K562 (cell line): Measurements from ENCODE around the gene C1orf116. TPM values are rescaled to one million over a fixed set of nuclear protein-coding genes. Genes with fewer than 3 reads are reported as not detected.
A peak's percentile ranks its signal among the peaks of the same experiment; 100 is the strongest.

Experiments
- ATAC-seq: fragments of 200-7000 bp; cut with Tn5 transposase; 3 replicates; pipeline ENCODE4 v1.9.1; 2020; ENCODE audit warnings: moderate library complexity
- BruUV-seq: library from RNA; stranded (reverse); fragments of 400-500 nt; replicated peaks from 2 replicates; lab custom pipeline; 2021; lab: Mats Ljungman, UMichigan
- CTCF ChIA-PET: fragments of 300-600 bp; formaldehyde crosslinking; extraction: SDS; loops from one replicate; lab custom pipeline; 2021; ENCODE audit warnings: low intra/inter-chr PET ratio; lab: Yijun Ruan, JAX
- POLR2A ChIA-PET: fragments of 300-600, 350-650 bp; sonication (Branson Sonifier 250); formaldehyde crosslinking; extraction: SDS; loops from one replicate; lab custom pipeline; 2021; ENCODE audit warnings: antibody characterized with exemption, inconsistent platforms; lab: Yijun Ruan, JAX
- DNase-seq, 4 experiments: peaks; one replicate each; pipeline versions ENCODE4 v3.0.0 to v3.0.0-alpha.2; 2011 to 2018; ENCODE audit warnings: low spot score in 3 of 4, mixed read lengths in 3 of 4; ENCODE audit errors: extremely low read depth in 1 of 4
- FAIRE-seq: peaks from 2 replicates; lab custom pipeline; 2011; peaks lifted over from hg19 to GRCh38; lab: Jason Lieb, UNC
- H2AFZ ChIP-seq: 2 replicates; pipeline ENCODE4 v1.6.0; 2011; ENCODE audit warnings: low read depth, low read length, control low read depth, inconsistent platforms
- H3K27ac ChIP-seq: fragments of 200-600 bp; 3 replicates; pipeline ENCODE4 v1.8.0; 2011; ENCODE audit warnings: low read depth, mild to moderate bottlenecking, control low read depth, inconsistent platforms, low read length, moderate library complexity, mixed read lengths; ENCODE audit errors: extremely low read depth
- H3K27me3 ChIP-seq, 2 experiments: fragments of 300-600 bp in 1 of 2; 2 replicates in 1 of 2; 3 replicates in 1 of 2; pipeline versions ENCODE4 v1.6.0 to v1.8.0; 2011; ENCODE audit warnings: inconsistent platforms in 2 of 2, low read length in 2 of 2, mild to moderate bottlenecking in 1 of 2, mixed read lengths in 1 of 2, moderate library complexity in 1 of 2; ENCODE audit not compliant: control insufficient read depth in 2 of 2, insufficient read depth in 2 of 2
- H3K36me3 ChIP-seq: fragments of 300-600 bp; 3 replicates; pipeline ENCODE4 v1.8.0; 2011; ENCODE audit warnings: mild to moderate bottlenecking, low read length, inconsistent platforms; ENCODE audit not compliant: control insufficient read depth, insufficient read depth
- H3K4me1 ChIP-seq, 2 experiments: fragments of 200-600 bp in 1 of 2; replicated peaks in 1 of 2; 2 replicates in 1 of 2; 3 replicates in 1 of 2; pipeline versions ENCODE4 v1.5.1 to v1.8.0; 2011; ENCODE audit warnings: inconsistent platforms in 2 of 2, low read length in 2 of 2, mild to moderate bottlenecking in 1 of 2, mixed read lengths in 1 of 2, moderate library complexity in 1 of 2; ENCODE audit not compliant: control insufficient read depth in 2 of 2, insufficient read depth in 2 of 2
- H3K4me2 ChIP-seq: 2 replicates; pipeline ENCODE4 v1.6.1; 2011; ENCODE audit warnings: low read length, control low read depth, inconsistent platforms, mixed read lengths; ENCODE audit not compliant: insufficient read depth
- H3K4me3 ChIP-seq: fragments of 200-600 bp; sonication (generic), shearing (Covaris generic); 2 replicates; pipeline ENCODE4 v1.5.1; 2016; ENCODE audit warnings: control low read depth, inconsistent platforms
- H3K79me2 ChIP-seq: fragments of 200-600 bp; 3 replicates; pipeline ENCODE4 v1.8.0; 2011; ENCODE audit warnings: low read length, inconsistent platforms; ENCODE audit not compliant: control insufficient read depth, insufficient read depth
- H3K9ac ChIP-seq, 2 experiments: 2 replicates each; pipeline versions ENCODE4 v1.6.0 to v1.6.1; 2011; ENCODE audit warnings: low read depth in 2 of 2, low read length in 2 of 2, control low read depth in 1 of 2, inconsistent platforms in 1 of 2, mild to moderate bottlenecking in 1 of 2, mixed read lengths in 1 of 2; ENCODE audit not compliant: insufficient read depth in 1 of 2
- H3K9me1 ChIP-seq: one replicate; pipeline ENCODE4 v1.6.0; 2011; ENCODE audit warnings: inconsistent platforms, mild to moderate bottlenecking, low read length, moderate library complexity; ENCODE audit not compliant: control insufficient read depth, insufficient read depth
- H3K9me3 ChIP-seq: replicated peaks from 2 replicates; pipeline ENCODE4 v1.5.1; 2011; ENCODE audit warnings: low read depth, low read length, inconsistent platforms; ENCODE audit not compliant: control insufficient read depth, insufficient read depth
- H4K20me1 ChIP-seq: replicated peaks from 2 replicates; pipeline ENCODE4 v1.6.1; 2011; ENCODE audit warnings: low read length, inconsistent platforms, mixed read lengths; ENCODE audit not compliant: control insufficient read depth, insufficient read depth
- CCAR2 ChIP-seq: fragments of 200-400 bp; formaldehyde crosslinking; IDR thresholded peaks from 2 replicates; pipeline ENCODE4 v1.6.1; 2017; ENCODE audit warnings: mild to moderate bottlenecking, low read depth, low read length
- IRF2 ChIP-seq: sonication (generic); formaldehyde crosslinking; IDR thresholded peaks from 2 replicates; pipeline ENCODE4 v1.8.1; 2022; ENCODE audit warnings: mild to moderate bottlenecking, missing genetic modification reagents
- MAX ChIP-seq: sonication (generic); formaldehyde crosslinking; IDR thresholded peaks from 2 replicates; pipeline ENCODE4 v1.9.0; 2022; ENCODE audit warnings: mild to moderate bottlenecking, missing genetic modification reagents
- USF1 ChIP-seq: sonication (generic); formaldehyde crosslinking; IDR thresholded peaks from 2 replicates; pipeline ENCODE4 v1.9.0; 2022; ENCODE audit warnings: mild to moderate bottlenecking, missing genetic modification reagents
- VEZF1 ChIP-seq: fragments of 200-800 bp; sonication (Bioruptor generic); IDR thresholded peaks from 2 replicates; pipeline ENCODE4 v1.6.1; 2017; ENCODE audit warnings: missing genetic modification characterization, missing compliant biosample characterization
- ZNF124 ChIP-seq: sonication (generic); formaldehyde crosslinking; IDR thresholded peaks from 2 replicates; pipeline ENCODE4 v1.8.1; 2022; ENCODE audit warnings: missing genetic modification reagents
- ZNF282 ChIP-seq: sonication (generic); formaldehyde crosslinking; IDR thresholded peaks from 2 replicates; pipeline ENCODE4 v1.8.1; 2023; ENCODE audit warnings: missing genetic modification reagents
- ZNF511 ChIP-seq: sonication (generic); formaldehyde crosslinking; IDR thresholded peaks from 2 replicates; pipeline ENCODE4 v1.8.0; 2022; ENCODE audit warnings: mild to moderate bottlenecking, missing genetic modification reagents
- WGBS: fragments of 100-300 bp; shearing (Covaris generic); methylation state at CpG from one replicate; pipeline ENCODE4 v1.1.6; 2016; ENCODE audit warnings: low coverage, mixed read lengths; ENCODE audit not compliant: insufficient coverage; ENCODE audit errors: missing lambda C conversion rate; 5-methylcytosine and 5-hydroxymethylcytosine counted together
- in situ Hi-C: fragments of 300-500 bp; cut with MboI; formaldehyde crosslinking; loops from 4 replicates; pipeline ENCODE4 v1.15.0; 2018; ENCODE audit warnings: inconsistent platforms, mixed read lengths
- intact Hi-C: fragments of 100-400 bp; cut with micrococcal nuclease; formaldehyde crosslinking; loops from 2 replicates; pipeline ENCODE4 v1.14.2; 2022
- polyA plus RNA-seq, 8 experiments: library from polyadenylated mRNA; depleted of rRNA in 4 of 8; stranded (reverse) in 5 of 8; unstranded in 3 of 8; fragments of >200 nt; fragmentation: Nextera tagmentation in 2 of 8; fragmentation: Illumina TruSeq in 1 of 8; extraction: Ambion mirVana in 2 of 8; extraction: Trizol in 1 of 8; gene quantifications; 2 replicates each; pipeline versions ENCODE4 v1.2.1 to v1.2.3, GENCODE V29; 2011 to 2014; ENCODE audit warnings: inconsistent platforms in 1 of 8, missing spikeins in 1 of 8
- total RNA-seq, 7 experiments: library from RNA; depleted of rRNA in 6 of 7; stranded (reverse); fragments of >200 nt in 6 of 7; fragmentation: Illumina TruSeq in 2 of 7; extraction: Trizol in 2 of 7; gene quantifications; 2 replicates each; pipeline versions ENCODE4 v1.2.1 to v1.2.3, GENCODE V29; 2011 to 2021; ENCODE audit warnings: low replicate concordance in 1 of 7

Gene C1orf116
- total and polyA plus RNA-seq, 9 of the 15 experiments (the other 6 are each of a cell fraction or from before 2014, with no cell fraction given): 0.62 to 3.0 (median 0.95) TPM

- no peaks in the 10 kb centered on the region for H3K27me3 ChIP-seq
- H2AFZ ChIP-seq: no peak overlapping the region
- no peak overlapping the region for H3K27ac ChIP-seq
- FAIRE-seq (no peak), ATAC-seq (no peak)
- TF ChIP-seq ZNF124 (CRISPR knock-in tag) (peak; percentile 69; the same call in 1 of the 2 replicates), MAX (CRISPR knock-in tag) (0 out of 2 replicates have a peak, but pooled peaks have one; percentile 28), ZNF511 (0 out of 2 replicates have a peak, but pooled peaks have one; percentile 53), VEZF1 (no peak), USF1 (CRISPR knock-in tag) (peak; percentile 31; the same call in 1 of the 2 replicates), IRF2 (CRISPR knock-in tag) (peak; percentile 55; the same call in 1 of the 2 replicates), ZNF282 (CRISPR knock-in tag) (0 out of 2 replicates have a peak, but pooled peaks have one; percentile 47), CCAR2 (no peak)
- TF ChIP-seq, all 486 proteins: peak for 6
- H3K4me2 ChIP-seq: no peak overlapping the region
- no peak overlapping the region for H3K9ac ChIP-seq
- in situ Hi-C loops (loop anchor here (10.0 kb wide), 1 partner anchor 144 kb away; no protein-coding TSS in a partner anchor), intact Hi-C loops (loop anchor here (5.0 to 10.0 kb wide), 3 partner anchors 264 to 604 kb away; partner anchors contain the start of gene IKBKE)
- 66% methylated on average over 11 of the region's 11 CpGs for WGBS
- peaks cover 0 to 10% of the 10 kb centered on the region in 2 experiments; a peak in 2 of 5 replicates for H3K4me1 ChIP-seq
- ChIA-PET CTCF (interaction anchor here (0.9 to 3.0 kb wide), 9 partner anchors 28 to 594 kb away, joined by 3 to 34 read pairs (median 5); partner anchors contain the start of gene YOD1), POLR2A (interaction anchor here (0.6 kb wide), 1 partner anchor 442 kb away, joined by 3 read pairs; no protein-coding TSS in a partner anchor)
- no peaks in the 10 kb centered on the region for H3K9me1 ChIP-seq
- H3K4me3 ChIP-seq: no peak overlapping the region
- no peak for DNase-seq
- no peaks in the 10 kb centered on the region for H3K79me2 ChIP-seq
- peaks cover 8% of the 10 kb centered on the region; the same call in 1 of the 3 replicates for H3K36me3 ChIP-seq
- no TSS peak for BruUV-seq
- H4K20me1 ChIP-seq: no peaks in the 10 kb centered on the region
- H3K9me3 ChIP-seq: no peaks in the 10 kb centered on the region
These were observed 46.1 kb upstream of the C1orf116 start for GRCh38 chr1:207078578-207079132.
